Ovary (tissue), 3 donors: ENCODE results near the gene FHOD1.

ENCODE experiments used
- CTCF ChIP-seq, 3 donors: fragments of 450-650 bp in 2 of 3; fragments of 200-600 bp in 1 of 3; IDR thresholded peaks; one replicate each; pipeline versions ENCODE4 v1.5.1 to v1.8.0; 2016 to 2022; ENCODE audit warnings: antibody characterized with exemption in 3 of 3, mild to moderate bottlenecking in 1 of 3
- EP300 ChIP-seq: sonication (generic); formaldehyde crosslinking; IDR thresholded peaks from one replicate; pipeline ENCODE4 v1.6.1; 2017; ENCODE audit warnings: antibody characterized with exemption
- POLR2A ChIP-seq: fragments of 450-650 bp; IDR thresholded peaks from one replicate; pipeline ENCODE4 v1.6.1; 2017; ENCODE audit warnings: antibody characterized with exemption, mild to moderate bottlenecking, moderate library complexity
- donor health status: DM: no; HTN: no; CAD: no.

DNA sequence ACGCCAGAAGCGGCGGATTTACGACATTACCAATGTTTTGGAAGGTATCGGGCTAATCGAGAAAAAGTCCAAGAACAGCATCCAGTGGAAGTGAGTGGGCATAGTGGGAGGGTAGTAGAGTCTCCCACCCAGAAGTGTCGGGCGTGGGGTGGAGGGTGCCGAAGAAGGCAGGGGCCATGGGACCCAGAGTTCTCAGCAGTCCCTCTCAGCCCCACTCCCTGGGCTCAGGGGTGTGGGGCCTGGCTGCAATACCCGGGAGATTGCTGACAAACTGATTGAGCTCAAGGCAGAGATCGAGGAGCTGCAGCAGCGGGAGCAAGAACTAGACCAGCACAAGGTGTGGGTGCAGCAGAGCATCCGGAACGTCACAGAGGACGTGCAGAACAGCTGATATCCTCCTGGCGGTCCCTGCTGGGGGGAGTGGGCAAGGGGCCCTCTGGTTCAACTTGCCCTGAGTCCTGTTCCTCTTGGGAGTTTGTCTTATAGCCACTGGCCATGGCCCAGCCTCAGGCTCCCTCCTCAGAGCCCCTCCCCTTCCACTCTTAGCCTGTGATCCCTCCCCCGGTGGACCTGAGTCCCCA lies 54.4 kb downstream of the FHOD1 start:
- no peak for TF ChIP-seq CTCF (IDR thresholded peaks at IDR 0.05)
- no peak for TF ChIP-seq EP300
- TF ChIP-seq POLR2A = no peak
